Measurements from ENCODE around the gene EDIL3. TPM values are rescaled to one million over a fixed set of nuclear protein-coding genes. Genes with fewer than 3 reads are reported as not detected.
"Not testable (repeated sequence)": the region's sequence is repeated elsewhere in the genome, so short reads cannot be mapped to it uniquely, and the experiment has no call there.

EDIL3 gene
- total and polyA plus RNA-seq, 9 of the 15 experiments (the other 6 are each of a cell fraction or from before 2014, with no cell fraction given): 0.09 TPM; not detected in 8

GRCh38 chr5:84162695-84163094, 222.0 kb downstream of the EDIL3 start:
- FAIRE-seq: no peak
- Histone ChIP-seq H3K4me1 (replicated peaks in 1 of 2; ENCODE audit: control insufficient read depth in 2 of 2, insufficient read depth in 2 of 2, low read length in 2 of 2) (no peaks in the 10 kb centered on the region), H3K4me3 (no peak overlapping the region), H3K27me3 (ENCODE audit: control insufficient read depth in 2 of 2, insufficient read depth in 2 of 2, low read length in 2 of 2) (no peaks in the 10 kb centered on the region), H3K79me2 (ENCODE audit: control insufficient read depth, insufficient read depth, low read length) (no peaks in the 10 kb centered on the region), H4K20me1 (replicated peaks; ENCODE audit: control insufficient read depth, insufficient read depth, low read length) (no peaks in the 10 kb centered on the region), H3K9me1 (ENCODE audit: control insufficient read depth, insufficient read depth, low read length) (no peaks in the 10 kb centered on the region), H3K4me2 (ENCODE audit: insufficient read depth, low read length) (no peak overlapping the region), H3K36me3 (ENCODE audit: control insufficient read depth, insufficient read depth, low read length) (no peaks in the 10 kb centered on the region), H3K9ac (ENCODE audit: insufficient read depth in 1 of 2, low read depth in 2 of 2, low read length in 2 of 2) (no peak overlapping the region), H3K9me3 (replicated peaks; ENCODE audit: control insufficient read depth, insufficient read depth, low read depth, low read length) (no peaks in the 10 kb centered on the region; the same call in 1 of the 2 replicates), H3K27ac (ENCODE audit: extremely low read depth, low read depth, low read length) (no peak overlapping the region), H2AFZ (ENCODE audit: low read depth, low read length) (no peak overlapping the region)
- DNase-seq (ENCODE audit: extremely low read depth in 1 of 4, low spot score in 3 of 4): no peak
- in situ Hi-C loops (cut with MboI): no loop called here
- no TSS peak for BruUV-seq (replicated peaks)
- CTCF ChIA-PET (ENCODE audit: low intra/inter-chr PET ratio): no interaction called here
- WGBS (ENCODE audit: insufficient coverage, low coverage, missing lambda C conversion rate): 0% methylated on average over 1 of the region's 1 CpG
- TF ChIP-seq ARHGAP35 (IDR thresholded peaks at IDR 0.05; ENCODE audit: partially characterized antibody): no peak
- no peak for TF ChIP-seq TCF3 (CRISPR knock-in tag; IDR thresholded peaks at IDR 0.05)
- TF ChIP-seq CBFB (CRISPR knock-in tag; IDR thresholded peaks at IDR 0.05): no peak
- TF ChIP-seq ETS2 (tag; IDR thresholded peaks at IDR 0.05; ENCODE audit: borderline replicate concordance, poor library complexity, severe bottlenecking): no peak
- TF ChIP-seq GABPB2 (CRISPR knock-in tag; conservative IDR thresholded peaks at IDR 0.05): no peak
- TF ChIP-seq ZNF318 (IDR thresholded peaks at IDR 0.05; ENCODE audit: borderline replicate concordance in 1 of 2, low read depth in 1 of 2): no peak
- no peak for TF ChIP-seq ZEB2 (IDR thresholded peaks at IDR 0.05)
- POLR2A ChIA-PET: no interaction called here
- intact Hi-C loops (cut with micrococcal nuclease): no loop called here
- no peak for ATAC-seq

DNA sequence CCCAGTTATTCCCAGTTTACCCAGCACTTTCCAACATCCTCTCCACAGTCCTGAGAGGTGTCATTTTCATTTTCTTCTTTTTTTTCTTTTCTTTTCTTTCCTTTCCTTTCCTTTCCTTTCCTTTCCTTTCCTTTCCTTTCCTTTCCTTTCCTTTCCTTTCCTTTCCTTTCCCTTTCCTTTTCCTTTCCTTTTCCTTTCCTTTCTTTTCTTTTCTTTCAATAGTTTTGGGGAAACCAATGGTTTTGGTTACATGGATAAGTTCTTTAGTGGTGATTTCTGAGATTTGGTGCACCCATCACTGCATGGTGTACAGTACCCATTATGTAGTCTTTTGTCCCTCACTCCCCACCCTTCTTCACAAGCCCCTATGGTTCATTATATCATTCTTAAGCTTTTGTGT, 224.0 kb downstream of the EDIL3 start:
- H3K36me3 ChIP-seq (ENCODE audit: control insufficient read depth, insufficient read depth, low read length); BruUV-seq (replicated peaks); CTCF ChIA-PET (ENCODE audit: low intra/inter-chr PET ratio); intact Hi-C loops (cut with micrococcal nuclease); in situ Hi-C loops (cut with MboI); H3K9ac ChIP-seq (ENCODE audit: insufficient read depth in 1 of 2, low read depth in 2 of 2, low read length in 2 of 2); H3K9me3 ChIP-seq (replicated peaks; ENCODE audit: control insufficient read depth, insufficient read depth, low read depth, low read length); H4K20me1 ChIP-seq (replicated peaks; ENCODE audit: control insufficient read depth, insufficient read depth, low read length); H3K9me1 ChIP-seq (ENCODE audit: control insufficient read depth, insufficient read depth, low read length); DNase-seq (ENCODE audit: extremely low read depth in 1 of 4, low spot score in 3 of 4); H2AFZ ChIP-seq (ENCODE audit: low read depth, low read length); FAIRE-seq; H3K79me2 ChIP-seq (ENCODE audit: control insufficient read depth, insufficient read depth, low read length); ATAC-seq; H3K4me1 ChIP-seq (replicated peaks in 1 of 2; ENCODE audit: control insufficient read depth in 2 of 2, insufficient read depth in 2 of 2, low read length in 2 of 2); H3K27ac ChIP-seq (ENCODE audit: extremely low read depth, low read depth, low read length); H3K4me2 ChIP-seq (ENCODE audit: insufficient read depth, low read length); POLR2A ChIA-PET; H3K4me3 ChIP-seq; H3K27me3 ChIP-seq (ENCODE audit: control insufficient read depth in 2 of 2, insufficient read depth in 2 of 2, low read length in 2 of 2): not testable (repeated sequence)

Data from K562 (cell line).